Tibial nerve (tissue), 4 donors: ENCODE measurements around the gene CDC20. TPM values are rescaled to one million over a fixed set of nuclear protein-coding genes. Genes with fewer than 3 reads are reported as not detected.

Source experiments
- DNase-seq, 2 donors: peaks; one replicate each; pipeline ENCODE4 v3.0.0-alpha.2; 2019; ENCODE audit warnings: low spot score in 2 of 2
- H3K27ac ChIP-seq, 4 donors: fragments of 200-600 bp; sonication (generic) in 3 of 4; one replicate each; pipeline ENCODE4 v1.5.1; 2017 to 2019; ENCODE audit warnings: mild to moderate bottlenecking in 1 of 4
- H3K27me3 ChIP-seq, 2 donors: fragments of 200-600 bp; sonication (generic) in 1 of 2; one replicate each; pipeline versions ENCODE4 v1.5.1 to v1.6.0; 2017 to 2019
- H3K36me3 ChIP-seq, 3 donors: fragments of 200-600 bp; sonication (generic); one replicate each; pipeline ENCODE4 v1.5.1; 2018 to 2019
- H3K4me1 ChIP-seq, 4 donors: fragments of 200-600 bp; sonication (generic) in 3 of 4; one replicate each; pipeline ENCODE4 v1.5.1; 2017 to 2019
- H3K4me3 ChIP-seq, 4 donors: fragments of 200-600 bp; sonication (generic) in 3 of 4; one replicate each; pipeline ENCODE4 v1.5.1; 2017 to 2019; ENCODE audit warnings: mild to moderate bottlenecking in 1 of 4, moderate library complexity in 1 of 4
- H3K9me3 ChIP-seq, 4 donors: fragments of 200-600 bp; sonication (generic) in 3 of 4; one replicate each; pipeline ENCODE4 v1.5.1; 2017 to 2019
- EP300 ChIP-seq, 2 donors: sonication (generic); formaldehyde crosslinking; IDR thresholded peaks; one replicate each; pipeline ENCODE4 v1.6.1; 2017; ENCODE audit warnings: antibody characterized with exemption in 2 of 2, mild to moderate bottlenecking in 1 of 2
- POLR2A ChIP-seq, 2 donors: fragments of 450-650 bp; IDR thresholded peaks; one replicate each; pipeline ENCODE4 v1.6.1; 2017; ENCODE audit warnings: antibody characterized with exemption in 2 of 2, mild to moderate bottlenecking in 2 of 2, moderate library complexity in 2 of 2
- WGBS, 2 donors: methylation state at CpG; one replicate each; pipeline ENCODE4 v1.1.5; 2018; 5-methylcytosine and 5-hydroxymethylcytosine counted together
- total RNA-seq, 4 donors: library from RNA; depleted of rRNA; stranded (reverse); fragments of >200 nt; gene quantifications; one replicate each; pipeline ENCODE4 v1.1.0, GENCODE V29; 2016
- TF ChIP-seq, protein P1 (sequence below), 5 experiments: fragments of 200-600 bp in 3 of 5; fragments of 450-650 bp in 2 of 5; sonication (generic) in 3 of 5; IDR thresholded peaks; one replicate each; pipeline ENCODE4 v1.5.1; 2016 to 2019; ENCODE audit warnings: antibody characterized with exemption in 5 of 5, mild to moderate bottlenecking in 3 of 5, moderate library complexity in 2 of 5

Gene CDC20
- total RNA-seq, 4 donors from 2014 or later = 0.42 to 3.5 (median 1.5) TPM

- H3K27me3 ChIP-seq = no peaks in the 10 kb centered on the region
- 88 to 90% methylated on average over 6 of the region's 6 CpGs for WGBS, 2 donors
- no peak overlapping the region for H3K27ac ChIP-seq
- peaks cover 0 to 8% (median 0%) of the 10 kb centered on the region in 4 donors for H3K4me1 ChIP-seq
- peaks cover 0 to 53% (median 25%) of the 10 kb centered on the region in 3 donors for H3K36me3 ChIP-seq
- no peaks in the 10 kb centered on the region for H3K9me3 ChIP-seq
- H3K4me3 ChIP-seq = no peak overlapping the region
- no peak for DNase-seq
- TF ChIP-seq EP300 (IDR thresholded peaks at IDR 0.05) (no peak), POLR2A (IDR thresholded peaks at IDR 0.05) (no peak)
Observed at GRCh38 chr1:43402089-43402865, 43.5 kb downstream of the CDC20 start.

- 95 to 97% methylated on average over 6 of the region's 6 CpGs for WGBS, 2 donors
- Histone ChIP-seq H3K27me3 (no peaks in the 10 kb centered on the region), H3K9me3 (no peaks in the 10 kb centered on the region), H3K4me1 (peaks cover 0 to 8% (median 0%) of the 10 kb centered on the region in 4 donors), H3K36me3 (peaks cover 0 to 65% (median 25%) of the 10 kb centered on the region in 3 donors), H3K27ac (no peak overlapping the region), H3K4me3 (no peak overlapping the region)
- DNase-seq = no peak
- TF ChIP-seq EP300 (IDR thresholded peaks at IDR 0.05) (no peak), POLR2A (IDR thresholded peaks at IDR 0.05) (no peak)
- TF ChIP-seq, protein P1, sequence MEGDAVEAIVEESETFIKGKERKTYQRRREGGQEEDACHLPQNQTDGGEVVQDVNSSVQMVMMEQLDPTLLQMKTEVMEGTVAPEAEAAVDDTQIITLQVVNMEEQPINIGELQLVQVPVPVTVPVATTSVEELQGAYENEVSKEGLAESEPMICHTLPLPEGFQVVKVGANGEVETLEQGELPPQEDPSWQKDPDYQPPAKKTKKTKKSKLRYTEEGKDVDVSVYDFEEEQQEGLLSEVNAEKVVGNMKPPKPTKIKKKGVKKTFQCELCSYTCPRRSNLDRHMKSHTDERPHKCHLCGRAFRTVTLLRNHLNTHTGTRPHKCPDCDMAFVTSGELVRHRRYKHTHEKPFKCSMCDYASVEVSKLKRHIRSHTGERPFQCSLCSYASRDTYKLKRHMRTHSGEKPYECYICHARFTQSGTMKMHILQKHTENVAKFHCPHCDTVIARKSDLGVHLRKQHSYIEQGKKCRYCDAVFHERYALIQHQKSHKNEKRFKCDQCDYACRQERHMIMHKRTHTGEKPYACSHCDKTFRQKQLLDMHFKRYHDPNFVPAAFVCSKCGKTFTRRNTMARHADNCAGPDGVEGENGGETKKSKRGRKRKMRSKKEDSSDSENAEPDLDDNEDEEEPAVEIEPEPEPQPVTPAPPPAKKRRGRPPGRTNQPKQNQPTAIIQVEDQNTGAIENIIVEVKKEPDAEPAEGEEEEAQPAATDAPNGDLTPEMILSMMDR (IDR thresholded peaks at IDR 0.05) = no peak
Observed at GRCh38 chr1:43404353-43404752, 45.6 kb downstream of the CDC20 start.

GRCh38 chr1:43405219-43405875, 46.6 kb downstream of the CDC20 start:
- Histone ChIP-seq H3K9me3 (no peaks in the 10 kb centered on the region), H3K27ac (no peak overlapping the region), H3K4me1 (peaks cover 0 to 8% (median 0%) of the 10 kb centered on the region in 4 donors), H3K27me3 (no peaks in the 10 kb centered on the region), H3K36me3 (peaks cover 0 to 75% (median 25%) of the 10 kb centered on the region in 3 donors), H3K4me3 (no peak overlapping the region)
- 78 to 85% methylated on average over 6 of the region's 6 CpGs for WGBS, 2 donors
- DNase-seq = no peak
- TF ChIP-seq POLR2A (IDR thresholded peaks at IDR 0.05) (no peak), EP300 (IDR thresholded peaks at IDR 0.05) (no peak)
- TF ChIP-seq, protein P1 (IDR thresholded peaks at IDR 0.05) = no peak

DNA sequence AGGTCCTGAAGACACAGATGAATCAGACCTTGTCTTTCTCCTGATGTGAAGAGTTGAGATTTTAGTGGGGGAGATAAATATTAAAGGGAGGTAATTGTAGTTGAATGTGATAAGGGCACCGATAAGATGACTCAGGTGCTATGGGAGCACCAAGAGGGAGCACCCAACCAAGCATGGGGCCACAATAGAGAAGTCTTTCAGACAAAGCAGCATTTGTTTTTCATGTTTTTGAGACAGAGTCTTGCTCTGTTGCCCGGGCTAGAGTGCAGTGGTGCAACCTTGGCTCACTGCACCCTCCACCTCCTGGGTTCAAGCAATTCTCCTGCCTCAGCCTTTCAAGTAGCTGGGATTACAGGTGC, 47.1 kb downstream of the CDC20 start:
- Histone ChIP-seq H3K4me3 (no peak overlapping the region), H3K4me1 (peaks cover 0 to 8% (median 0%) of the 10 kb centered on the region in 4 donors), H3K27me3 (no peaks in the 10 kb centered on the region), H3K9me3 (no peaks in the 10 kb centered on the region), H3K36me3 (peaks cover 0 to 78% (median 25%) of the 10 kb centered on the region in 3 donors), H3K27ac (no peak overlapping the region)
- no peak for DNase-seq
- TF ChIP-seq, protein P1 (IDR thresholded peaks at IDR 0.05) = no peak
- TF ChIP-seq POLR2A (IDR thresholded peaks at IDR 0.05) = no peak
- no peak for TF ChIP-seq EP300 (IDR thresholded peaks at IDR 0.05)
- 75 to 80% methylated on average over 2 of the region's 2 CpGs for WGBS, 2 donors

DNA sequence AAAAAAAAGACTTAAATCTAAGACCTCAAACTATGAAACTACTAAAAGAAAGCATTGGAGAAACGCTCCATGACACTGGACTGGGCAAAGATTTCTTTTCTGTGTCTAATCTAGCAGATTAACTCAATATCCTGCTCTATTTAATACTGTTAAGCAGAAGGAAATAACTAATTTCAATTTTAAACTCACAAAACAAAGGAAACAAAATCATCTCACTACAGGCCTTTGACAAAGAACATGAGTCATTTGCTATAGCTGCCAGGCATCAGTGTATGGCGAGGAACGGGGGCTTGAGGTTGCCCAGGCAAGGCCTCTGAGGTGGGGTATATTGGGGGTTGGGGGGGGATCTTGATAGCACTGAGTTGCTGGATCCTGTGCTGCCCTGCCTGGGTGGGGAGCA, 51.8 kb downstream of the CDC20 start:
- no peaks in the 10 kb centered on the region for H3K4me1 ChIP-seq
- no peak overlapping the region for H3K4me3 ChIP-seq
- 74 to 91% methylated on average over 3 of the region's 3 CpGs for WGBS, 2 donors
- no peak overlapping the region for H3K27ac ChIP-seq
- peaks cover 0 to 66% (median 9%) of the 10 kb centered on the region in 3 donors for H3K36me3 ChIP-seq
- no peaks in the 10 kb centered on the region for H3K9me3 ChIP-seq
- TF ChIP-seq, protein P1 (IDR thresholded peaks at IDR 0.05) = no peak
- TF ChIP-seq EP300 (IDR thresholded peaks at IDR 0.05) = no peak
- no peak for TF ChIP-seq POLR2A (IDR thresholded peaks at IDR 0.05)
- H3K27me3 ChIP-seq = no peaks in the 10 kb centered on the region
- DNase-seq = no peak

Other genes with a start within 250 kb of the CDC20 start
- gene EBNA1BP2, start 186.7 kb upstream of the CDC20 start, total RNA-seq = 10 to 100 TPM; 48.8 to 57.3 (median 51.2) TPM
- under 1 TPM in 3 of 4 donors, not detected in 1; 0.21 to 0.30 (median 0.22) TPM for gene CFAP57, start 186.7 kb upstream of the CDC20 start, total RNA-seq
- 1 to 10 TPM in 1 of 4 donors, under 1 TPM in 2, not detected in 1; 0.20 to 2.6 (median 0.21) TPM for gene TMEM125, start 89.0 kb upstream of the CDC20 start, total RNA-seq
- not detected for gene C1orf210, start 73.4 kb upstream of the CDC20 start, total RNA-seq
- 10 to 100 TPM; 37.5 to 95.9 (median 68.1) TPM for gene TIE1, start 58.0 kb upstream of the CDC20 start, total RNA-seq
- gene MPL, start 21.2 kb upstream of the CDC20 start, total RNA-seq = 1 to 10 TPM in 1 of 4 donors, under 1 TPM in 1, not detected in 2; 0.66 to 1.7 TPM
- gene ELOVL1, start 9.0 kb downstream of the CDC20 start, total RNA-seq = 10 to 100 TPM; 48.6 to 66.6 (median 50.8) TPM
- 10 to 100 TPM; 22.8 to 35.1 (median 28.5) TPM for gene MED8, start 30.8 kb downstream of the CDC20 start, total RNA-seq
- gene SZT2, start 30.9 kb downstream of the CDC20 start, total RNA-seq = 10 to 100 TPM; 49.2 to 68.7 (median 57.3) TPM
- 100 to 1,000 TPM in 2 of 4 donors, 10 to 100 TPM in 2; 69.8 to 144 (median 97.7) TPM for gene HYI, start 95.0 kb downstream of the CDC20 start, total RNA-seq
- gene PTPRF, start 171.9 kb downstream of the CDC20 start, total RNA-seq = 100 to 1,000 TPM in 2 of 4 donors, 10 to 100 TPM in 2; 72.0 to 112 (median 92.5) TPM